ENCODE results near the gene ACD. TPM values are rescaled to one million over a fixed set of nuclear protein-coding genes. Genes with fewer than 3 reads are reported as not detected.

ACD gene
- total and polyA plus RNA-seq, 9 of the 15 experiments (the other 6 are each of a cell fraction or from before 2014, with no cell fraction given), result 4.2 to 47.4 (median 19.2) TPM

DNA sequence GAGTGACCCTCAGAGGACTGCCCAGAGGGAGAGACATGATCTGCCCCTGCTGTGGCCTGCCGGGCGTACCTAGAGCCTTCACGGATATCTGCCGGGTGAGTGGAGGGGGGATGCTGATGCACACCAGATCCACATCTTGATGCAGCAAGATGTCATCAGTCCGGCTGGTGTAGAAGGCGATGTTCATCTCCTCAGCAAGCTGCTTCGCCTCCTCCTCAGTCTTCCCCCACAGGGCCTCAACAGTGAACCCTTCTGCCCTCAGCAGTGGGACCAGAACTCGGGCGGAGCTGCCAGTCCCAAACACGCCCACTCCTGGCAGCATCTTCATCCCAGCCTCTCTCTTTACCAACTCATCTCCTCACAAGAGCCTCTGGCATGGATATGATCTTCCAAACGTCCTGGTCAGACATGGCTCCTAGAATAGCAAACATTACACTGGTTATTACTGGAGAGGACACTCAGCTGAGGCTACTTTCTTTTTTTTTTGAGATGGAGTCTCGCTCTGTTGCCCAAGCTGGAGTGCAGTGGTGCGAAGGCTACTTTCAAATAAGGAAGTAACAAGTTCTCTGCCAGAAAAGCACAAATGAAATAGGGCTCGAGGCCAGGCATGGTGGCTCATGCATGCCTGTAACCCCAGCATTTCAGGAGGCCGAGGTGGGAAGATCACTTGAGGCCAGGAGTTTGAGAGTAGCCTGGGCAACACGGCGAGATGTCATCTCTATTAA lies 25.5 kb upstream of the ACD start (continued):
- TF ChIP-seq, protein P1, sequence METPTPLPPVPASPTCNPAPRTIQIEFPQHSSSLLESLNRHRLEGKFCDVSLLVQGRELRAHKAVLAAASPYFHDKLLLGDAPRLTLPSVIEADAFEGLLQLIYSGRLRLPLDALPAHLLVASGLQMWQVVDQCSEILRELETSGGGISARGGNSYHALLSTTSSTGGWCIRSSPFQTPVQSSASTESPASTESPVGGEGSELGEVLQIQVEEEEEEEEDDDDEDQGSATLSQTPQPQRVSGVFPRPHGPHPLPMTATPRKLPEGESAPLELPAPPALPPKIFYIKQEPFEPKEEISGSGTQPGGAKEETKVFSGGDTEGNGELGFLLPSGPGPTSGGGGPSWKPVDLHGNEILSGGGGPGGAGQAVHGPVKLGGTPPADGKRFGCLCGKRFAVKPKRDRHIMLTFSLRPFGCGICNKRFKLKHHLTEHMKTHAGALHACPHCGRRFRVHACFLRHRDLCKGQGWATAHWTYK (CRISPR knock-in tag; IDR thresholded peaks at IDR 0.05), result no peak
- TF ChIP-seq PTRF (tag; IDR thresholded peaks at IDR 0.05) (no peak), ZNF75A (CRISPR knock-in tag; IDR thresholded peaks at IDR 0.05) (no peak), MEF2D (tag; conservative IDR thresholded peaks at IDR 0.05; ENCODE audit: low read depth) (no peak), CBFA2T2 (conservative IDR thresholded peaks at IDR 0.05) (no peak), ZNF586 (CRISPR knock-in tag; conservative IDR thresholded peaks at IDR 0.05) (no peak)

GRCh38 chr16:67683767-67684166 lies 23.7 kb upstream of the ACD start:
- Histone ChIP-seq H3K4me1 (replicated peaks in 1 of 2; ENCODE audit: control insufficient read depth in 2 of 2, insufficient read depth in 2 of 2, low read length in 2 of 2) (no peaks in the 10 kb centered on the region), H3K4me2 (ENCODE audit: insufficient read depth, low read length) (no peak overlapping the region), H3K9me3 (replicated peaks; ENCODE audit: control insufficient read depth, insufficient read depth, low read depth, low read length) (no peaks in the 10 kb centered on the region), H4K20me1 (replicated peaks; ENCODE audit: control insufficient read depth, insufficient read depth, low read length) (peaks cover 6% of the 10 kb centered on the region; the same call in 1 of the 2 replicates), H3K4me3 (no peak overlapping the region), H3K27ac (ENCODE audit: extremely low read depth, low read depth, low read length) (no peak overlapping the region), H2AFZ (ENCODE audit: low read depth, low read length) (no peak overlapping the region), H3K9ac (ENCODE audit: insufficient read depth in 1 of 2, low read depth in 2 of 2, low read length in 2 of 2) (no peak overlapping the region), H3K9me1 (ENCODE audit: control insufficient read depth, insufficient read depth, low read length) (peaks cover 2% of the 10 kb centered on the region), H3K36me3 (ENCODE audit: control insufficient read depth, insufficient read depth, low read length) (peaks cover 31% of the 10 kb centered on the region; the same call in 2 of the 3 replicates), H3K79me2 (ENCODE audit: control insufficient read depth, insufficient read depth, low read length) (no peaks in the 10 kb centered on the region), H3K27me3 (ENCODE audit: control insufficient read depth in 2 of 2, insufficient read depth in 2 of 2, low read length in 2 of 2) (no peaks in the 10 kb centered on the region)
- CTCF ChIA-PET (ENCODE audit: low intra/inter-chr PET ratio), result no interaction called here
- WGBS (ENCODE audit: insufficient coverage, low coverage, missing lambda C conversion rate), result 89% methylated on average over 4 of the region's 4 CpGs
- POLR2A ChIA-PET, result interaction anchor here (0.8 kb wide), 1 partner anchor 26 kb away, joined by 3 read pairs; no protein-coding TSS in a partner anchor
- no peak for FAIRE-seq
- in situ Hi-C loops (cut with MboI) (no loop called here), intact Hi-C loops (cut with micrococcal nuclease) (no loop called here)
- no peak for DNase-seq (ENCODE audit: extremely low read depth in 1 of 4, low spot score in 3 of 4)
- ATAC-seq, result no peak
- BruUV-seq (replicated peaks), result TSS peak; percentile 34
- TF ChIP-seq TFAM (CRISPR knock-in tag; conservative IDR thresholded peaks at IDR 0.05) (no peak), EHMT2 (IDR thresholded peaks at IDR 0.05) (no peak), CREM (IDR thresholded peaks at IDR 0.05; ENCODE audit: low read depth) (no peak), ZNF140 (CRISPR knock-in tag; IDR thresholded peaks at IDR 0.05) (no peak), DEAF1 (CRISPR knock-in tag; IDR thresholded peaks at IDR 0.05) (no peak), CLOCK (CRISPR knock-in tag; IDR thresholded peaks at IDR 0.05; ENCODE audit: borderline replicate concordance) (no peak), ZNF384 (IDR thresholded peaks at IDR 0.05; ENCODE audit: low read depth, low read length) (no peak), CBX2 (IDR thresholded peaks at IDR 0.05; ENCODE audit: insufficient read depth, low read length, poor library complexity, severe bottlenecking) (no peak), SRF (CRISPR knock-in tag; IDR thresholded peaks at IDR 0.05) (no peak), SIRT6 (IDR thresholded peaks at IDR 0.05; ENCODE audit: low read depth, low read length) (no peak)

Data from K562 (cell line).